ENCODE data around the gene GTPBP2.

The GTPBP2 gene

DNA sequence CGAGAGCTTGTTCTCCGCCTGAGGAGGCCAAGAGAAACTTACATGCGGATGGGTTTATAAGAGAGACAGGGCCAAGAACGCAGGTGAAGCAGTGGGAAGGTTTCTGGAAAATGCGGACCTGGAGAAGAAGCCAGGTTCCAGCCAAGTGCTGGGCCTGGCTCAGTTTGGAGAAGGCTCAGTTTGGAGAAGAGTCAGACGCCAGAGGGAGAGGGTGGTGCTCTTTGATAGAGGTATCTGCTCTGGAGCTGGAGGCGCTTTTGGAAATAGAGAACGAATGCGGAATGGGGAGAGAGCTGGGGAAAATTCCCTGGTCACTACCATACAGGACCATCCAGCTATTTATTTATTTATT is 16.5 kb upstream of the GTPBP2 start:
- peak overlapping the region; percentile 88 for H3K27ac ChIP-seq (replicated peaks; ENCODE audit: low read length)
- no peak overlapping the region for H4K91ac ChIP-seq (ENCODE audit: low read depth, low read length, poor library complexity)
- no peak overlapping the region for H2AFZ ChIP-seq (ENCODE audit: low read length)
- H3K4me1 ChIP-seq (ENCODE audit: control insufficient read depth in 2 of 2, insufficient read depth in 1 of 2, low read depth in 1 of 2, low read length in 2 of 2): peaks cover 0 to 6% of the 10 kb centered on the region in 2 donors
- no peak for DNase-seq (ENCODE audit: low spot score)
- no peak overlapping the region for H4K8ac ChIP-seq (ENCODE audit: low read depth, low read length)
- H3K9ac ChIP-seq (ENCODE audit: low read depth, low read length, poor library complexity): no peak overlapping the region
- H3K14ac ChIP-seq (ENCODE audit: low read length): no peak overlapping the region
- H3K36me3 ChIP-seq (replicated peaks in 1 of 2; ENCODE audit: control insufficient read depth in 2 of 2, insufficient read depth in 2 of 2, low read length in 2 of 2): peaks cover 7 to 21% of the 10 kb centered on the region in 2 donors
- no CpG with 5 or more reads among the region's 9 CpGs for WGBS, 2 donors (ENCODE audit: extremely low coverage in 2 of 2, insufficient read length in 2 of 2, insufficient replicate concordance in 1 of 2)
- H2AK5ac ChIP-seq (ENCODE audit: low read depth, low read length): no peak overlapping the region
- H2BK12ac ChIP-seq (ENCODE audit: low read length): no peak overlapping the region
- no peak overlapping the region for H2BK120ac ChIP-seq (ENCODE audit: low read depth, low read length)
- no peak overlapping the region for H3K23ac ChIP-seq (ENCODE audit: low read depth, low read length, poor library complexity)
- H3K18ac ChIP-seq (ENCODE audit: low read length): peak overlapping the region; percentile 80
- H2BK5ac ChIP-seq (ENCODE audit: low read length): no peak overlapping the region
- H3K4ac ChIP-seq (ENCODE audit: low read length): no peak overlapping the region
- H3K4me3 ChIP-seq (ENCODE audit: low read length in 2 of 2): peak overlapping the region in 1 of 2 donors; percentile 77
- H3K4me2 ChIP-seq (ENCODE audit: insufficient read depth, low read length, poor library complexity, severe bottlenecking): peak overlapping the region; percentile 69
- H2BK15ac ChIP-seq (ENCODE audit: low read length): peak overlapping the region; percentile 97
- H3K9me3 ChIP-seq (replicated peaks in 1 of 2; ENCODE audit: control insufficient read depth in 2 of 2, insufficient read depth in 1 of 2, low read depth in 1 of 2, low read length in 2 of 2): no peaks in the 10 kb centered on the region
- H3K79me1 ChIP-seq (ENCODE audit: low read depth, low read length): no peaks in the 10 kb centered on the region
- H3K27me3 ChIP-seq (ENCODE audit: control insufficient read depth in 3 of 3, insufficient read depth in 3 of 3, low read depth in 1 of 3, low read length in 3 of 3): no peaks in the 10 kb centered on the region

DNA sequence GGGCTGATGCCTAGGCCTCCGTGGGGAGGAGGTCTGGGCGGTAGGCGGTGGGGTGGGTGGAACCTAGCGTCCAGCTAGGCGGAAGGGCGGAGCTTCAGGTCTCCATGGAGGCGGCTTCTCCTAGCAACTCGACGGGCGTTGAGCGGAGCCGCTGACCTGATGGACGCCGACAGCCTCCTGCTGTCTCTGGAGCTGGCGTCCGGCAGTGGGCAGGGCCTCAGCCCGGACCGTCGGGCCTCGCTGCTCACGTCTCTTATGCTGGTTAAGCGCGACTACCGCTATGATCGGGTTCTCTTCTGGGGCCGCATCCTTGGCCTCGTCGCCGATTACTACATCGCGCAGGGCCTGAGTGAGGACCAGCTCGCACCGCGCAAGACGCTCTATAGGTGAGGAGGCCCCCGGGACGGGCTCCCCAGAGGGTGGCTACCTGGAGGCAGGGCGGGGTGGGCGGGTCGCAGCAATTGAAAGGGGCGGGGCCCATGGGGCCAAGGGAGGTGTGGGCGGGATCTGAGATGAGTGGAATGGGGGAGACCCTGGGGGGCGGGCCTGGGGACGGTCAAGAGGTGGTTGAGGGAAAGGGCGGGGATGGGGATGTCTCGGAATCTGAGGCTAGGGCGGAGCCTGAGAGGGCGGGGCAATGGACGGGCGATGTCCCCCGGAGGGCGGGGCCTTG is 16.0 kb upstream of the GTPBP2 start, which contains the start of gene RSPH9:
RSPH9 (plus strand) TSS at position 97 of the 673 bp plus-strand sequence; CDS start at position 160, 63 bp downstream.
- no peak within 1 kb of the TSS for H2BK5ac ChIP-seq (ENCODE audit: low read length)
- H3K23ac ChIP-seq (ENCODE audit: low read depth, low read length, poor library complexity): no peak within 1 kb of the TSS
- peak within 1 kb of the TSS; percentile 88 for H3K27ac ChIP-seq (replicated peaks; ENCODE audit: low read length)
- H2AK5ac ChIP-seq (ENCODE audit: low read depth, low read length): no peak within 1 kb of the TSS
- peak; percentile 84 for DNase-seq (ENCODE audit: low spot score)
- H2AFZ ChIP-seq (ENCODE audit: low read length): peak within 1 kb of the TSS; percentile 61
- peak within 1 kb of the TSS; percentile 94 for H3K18ac ChIP-seq (ENCODE audit: low read length)
- H2BK120ac ChIP-seq (ENCODE audit: low read depth, low read length): no peak within 1 kb of the TSS
- H3K27me3 ChIP-seq (ENCODE audit: control insufficient read depth in 3 of 3, insufficient read depth in 3 of 3, low read depth in 1 of 3, low read length in 3 of 3): no peaks in the 10 kb centered on the region
- peaks cover 12 to 26% of the 10 kb centered on the region in 2 donors for H3K36me3 ChIP-seq (replicated peaks in 1 of 2; ENCODE audit: control insufficient read depth in 2 of 2, insufficient read depth in 2 of 2, low read length in 2 of 2)
- peaks cover 0 to 6% of the 10 kb centered on the region in 2 donors for H3K4me1 ChIP-seq (ENCODE audit: control insufficient read depth in 2 of 2, insufficient read depth in 1 of 2, low read depth in 1 of 2, low read length in 2 of 2)
- peak within 1 kb of the TSS; percentile 84 for H3K4me2 ChIP-seq (ENCODE audit: insufficient read depth, low read length, poor library complexity, severe bottlenecking)
- no peaks in the 10 kb centered on the region for H3K9me3 ChIP-seq (replicated peaks in 1 of 2; ENCODE audit: control insufficient read depth in 2 of 2, insufficient read depth in 1 of 2, low read depth in 1 of 2, low read length in 2 of 2)
- H3K4me3 ChIP-seq (ENCODE audit: low read length in 2 of 2): peak within 1 kb of the TSS in 1 of 2 donors; percentile 88
- no peak within 1 kb of the TSS for H3K14ac ChIP-seq (ENCODE audit: low read length)
- H3K79me1 ChIP-seq (ENCODE audit: low read depth, low read length): peaks cover under 1% of the 10 kb centered on the region
- no CpG with 5 or more reads among the region's 52 CpGs for WGBS, 2 donors (ENCODE audit: extremely low coverage in 2 of 2, insufficient read length in 2 of 2, insufficient replicate concordance in 1 of 2)
- no peak within 1 kb of the TSS for H4K91ac ChIP-seq (ENCODE audit: low read depth, low read length, poor library complexity)
- no peak within 1 kb of the TSS for H3K4ac ChIP-seq (ENCODE audit: low read length)
- peak within 1 kb of the TSS; percentile 80 for H3K9ac ChIP-seq (ENCODE audit: low read depth, low read length, poor library complexity)
- H4K8ac ChIP-seq (ENCODE audit: low read depth, low read length): no peak within 1 kb of the TSS
- no peak within 1 kb of the TSS for H2BK12ac ChIP-seq (ENCODE audit: low read length)
- peak within 1 kb of the TSS; percentile 97 for H2BK15ac ChIP-seq (ENCODE audit: low read length)

DNA sequence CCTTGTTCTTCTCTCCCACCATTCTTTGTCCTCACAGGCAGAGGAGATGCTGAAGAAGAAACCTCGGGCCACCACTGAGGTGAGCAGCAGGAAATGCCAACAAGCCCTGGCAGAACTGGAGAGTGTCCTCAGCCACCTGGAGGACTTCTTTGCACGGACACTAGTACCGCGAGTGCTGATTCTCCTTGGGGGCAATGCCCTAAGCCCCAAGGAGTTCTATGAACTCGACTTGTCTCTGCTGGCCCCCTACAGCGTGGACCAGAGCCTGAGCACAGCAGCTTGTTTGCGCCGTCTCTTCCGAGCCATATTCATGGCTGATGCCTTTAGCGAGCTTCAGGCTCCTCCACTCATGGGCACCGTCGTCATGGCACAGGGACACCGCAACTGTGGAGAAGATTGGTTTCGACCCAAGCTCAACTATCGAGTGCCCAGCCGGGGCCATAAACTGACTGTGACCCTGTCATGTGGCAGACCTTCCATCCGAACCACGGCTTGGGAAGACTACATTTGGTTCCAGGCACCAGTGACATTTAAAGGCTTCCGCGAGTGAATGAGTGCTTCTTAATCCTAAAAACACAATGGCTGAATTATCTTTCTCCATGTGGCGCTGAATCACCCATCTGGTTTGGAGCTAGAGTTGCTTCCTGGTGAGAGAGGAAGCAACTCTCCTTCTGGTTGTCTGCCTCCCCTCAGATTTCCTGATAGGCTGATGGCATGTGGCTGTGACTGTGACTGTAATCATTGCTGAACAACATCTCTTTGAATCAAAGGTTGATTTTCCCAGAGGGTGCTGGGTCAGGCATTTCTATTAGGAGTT is 11.1 kb upstream of the GTPBP2 start:
- Histone ChIP-seq H3K9me3 (replicated peaks in 1 of 2; ENCODE audit: control insufficient read depth in 2 of 2, insufficient read depth in 1 of 2, low read depth in 1 of 2, low read length in 2 of 2) (no peaks in the 10 kb centered on the region), H3K79me1 (ENCODE audit: low read depth, low read length) (peaks cover 7% of the 10 kb centered on the region), H4K91ac (ENCODE audit: low read depth, low read length, poor library complexity) (no peak overlapping the region), H2BK12ac (ENCODE audit: low read length) (no peak overlapping the region), H2AFZ (ENCODE audit: low read length) (no peak overlapping the region), H3K4me3 (ENCODE audit: low read length in 2 of 2) (no peak overlapping the region), H2BK120ac (ENCODE audit: low read depth, low read length) (no peak overlapping the region), H3K23ac (ENCODE audit: low read depth, low read length, poor library complexity) (no peak overlapping the region), H3K4me1 (ENCODE audit: control insufficient read depth in 2 of 2, insufficient read depth in 1 of 2, low read depth in 1 of 2, low read length in 2 of 2) (peaks cover 6 to 11% of the 10 kb centered on the region in 2 donors), H2AK5ac (ENCODE audit: low read depth, low read length) (no peak overlapping the region), H2BK15ac (ENCODE audit: low read length) (no peak overlapping the region), H3K9ac (ENCODE audit: low read depth, low read length, poor library complexity) (no peak overlapping the region), H3K4ac (ENCODE audit: low read length) (peak overlapping the region; percentile 55), H4K8ac (ENCODE audit: low read depth, low read length) (no peak overlapping the region), H3K27me3 (ENCODE audit: control insufficient read depth in 3 of 3, insufficient read depth in 3 of 3, low read depth in 1 of 3, low read length in 3 of 3) (no peaks in the 10 kb centered on the region), H2BK5ac (ENCODE audit: low read length) (peak overlapping the region; percentile 44), H3K14ac (ENCODE audit: low read length) (no peak overlapping the region), H3K27ac (replicated peaks; ENCODE audit: low read length) (no peak overlapping the region), H3K18ac (ENCODE audit: low read length) (no peak overlapping the region), H3K36me3 (replicated peaks in 1 of 2; ENCODE audit: control insufficient read depth in 2 of 2, insufficient read depth in 2 of 2, low read length in 2 of 2) (peaks cover 24 to 60% of the 10 kb centered on the region in 2 donors), H3K4me2 (ENCODE audit: insufficient read depth, low read length, poor library complexity, severe bottlenecking) (no peak overlapping the region)
- WGBS, 2 donors (ENCODE audit: extremely low coverage in 2 of 2, insufficient read length in 2 of 2, insufficient replicate concordance in 1 of 2): no CpG with 5 or more reads among the region's 21 CpGs
- no peak for DNase-seq (ENCODE audit: low spot score)

DNA sequence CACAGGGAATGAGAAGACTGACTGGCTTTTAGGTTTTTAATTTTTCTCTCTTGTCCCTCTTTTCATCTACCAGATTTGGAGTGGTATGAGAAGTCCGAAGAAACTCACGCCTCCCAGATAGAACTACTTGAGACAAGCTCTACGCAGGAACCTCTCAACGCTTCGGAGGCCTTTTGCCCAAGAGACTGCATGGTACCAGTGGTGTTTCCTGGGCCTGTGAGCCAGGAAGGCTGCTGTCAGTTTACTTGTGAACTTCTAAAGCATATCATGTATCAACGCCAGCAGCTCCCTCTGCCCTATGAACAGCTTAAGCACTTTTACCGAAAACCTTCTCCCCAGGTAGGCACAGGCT is 7.2 kb upstream of the GTPBP2 start:
- no peak for DNase-seq (ENCODE audit: low spot score)
- Histone ChIP-seq H3K79me1 (ENCODE audit: low read depth, low read length) (peaks cover 7% of the 10 kb centered on the region), H4K8ac (ENCODE audit: low read depth, low read length) (no peak overlapping the region), H2BK5ac (ENCODE audit: low read length) (peak overlapping the region; percentile 57), H3K4me3 (ENCODE audit: low read length in 2 of 2) (peak overlapping the region; percentile 68 to 94), H4K91ac (ENCODE audit: low read depth, low read length, poor library complexity) (no peak overlapping the region), H3K4me1 (ENCODE audit: control insufficient read depth in 2 of 2, insufficient read depth in 1 of 2, low read depth in 1 of 2, low read length in 2 of 2) (peaks cover 6 to 8% of the 10 kb centered on the region in 2 donors), H3K9me3 (replicated peaks in 1 of 2; ENCODE audit: control insufficient read depth in 2 of 2, insufficient read depth in 1 of 2, low read depth in 1 of 2, low read length in 2 of 2) (no peaks in the 10 kb centered on the region), H2BK15ac (ENCODE audit: low read length) (no peak overlapping the region), H2AK5ac (ENCODE audit: low read depth, low read length) (no peak overlapping the region), H3K27ac (replicated peaks; ENCODE audit: low read length) (no peak overlapping the region), H3K18ac (ENCODE audit: low read length) (no peak overlapping the region), H3K9ac (ENCODE audit: low read depth, low read length, poor library complexity) (peak overlapping the region; percentile 17), H2AFZ (ENCODE audit: low read length) (peak overlapping the region; percentile 94), H3K27me3 (ENCODE audit: control insufficient read depth in 3 of 3, insufficient read depth in 3 of 3, low read depth in 1 of 3, low read length in 3 of 3) (no peaks in the 10 kb centered on the region), H3K23ac (ENCODE audit: low read depth, low read length, poor library complexity) (no peak overlapping the region), H3K4ac (ENCODE audit: low read length) (no peak overlapping the region), H3K36me3 (replicated peaks in 1 of 2; ENCODE audit: control insufficient read depth in 2 of 2, insufficient read depth in 2 of 2, low read length in 2 of 2) (peaks cover 19 to 46% of the 10 kb centered on the region in 2 donors), H2BK120ac (ENCODE audit: low read depth, low read length) (no peak overlapping the region), H3K4me2 (ENCODE audit: insufficient read depth, low read length, poor library complexity, severe bottlenecking) (peak overlapping the region; percentile 77), H2BK12ac (ENCODE audit: low read length) (no peak overlapping the region), H3K14ac (ENCODE audit: low read length) (no peak overlapping the region)
- WGBS, 2 donors (ENCODE audit: extremely low coverage in 2 of 2, insufficient read length in 2 of 2, insufficient replicate concordance in 1 of 2): no CpG with 5 or more reads among the region's 7 CpGs

All from neuronal stem cell (in vitro differentiated cells).